ENCODE data around the gene DLL4.

DNA sequence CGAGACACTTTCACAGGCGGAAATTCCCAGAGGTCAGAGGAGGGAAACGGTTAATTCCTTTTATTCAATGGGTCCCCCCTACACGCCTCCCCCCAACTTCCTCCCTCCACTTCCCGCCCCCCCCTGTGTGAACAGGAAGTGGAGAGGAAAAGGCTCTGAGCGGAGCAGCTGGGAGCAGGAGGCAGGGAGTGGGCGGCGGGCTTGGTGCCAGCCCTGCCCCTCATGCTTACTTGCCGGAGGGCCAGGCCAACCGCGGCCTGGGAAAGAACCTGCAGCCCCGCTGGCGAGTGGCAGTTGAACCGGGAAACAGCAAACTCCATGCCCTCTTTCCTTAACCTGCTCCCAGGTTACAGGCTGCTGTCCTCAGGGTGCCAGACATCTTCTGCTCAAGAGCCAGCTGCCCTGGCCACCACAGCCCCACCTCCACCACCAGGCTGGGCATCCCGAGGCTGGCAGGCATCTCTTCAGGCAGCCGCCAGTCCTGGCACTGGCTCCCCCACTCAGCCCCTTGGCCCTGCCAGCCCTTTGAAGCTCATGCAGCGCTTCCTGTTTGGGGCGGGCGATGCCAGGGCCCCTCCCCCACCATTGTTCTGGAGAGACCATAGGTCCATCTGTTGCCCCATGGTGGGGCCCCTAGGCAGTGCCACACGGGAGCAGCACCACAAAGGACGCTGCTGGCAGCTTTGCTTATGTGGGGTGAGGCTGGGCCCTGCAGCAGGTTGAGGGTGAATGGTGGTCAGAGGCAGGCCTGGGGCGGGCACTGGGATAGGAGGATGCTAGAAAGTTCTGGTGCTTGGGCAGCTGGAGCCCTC, 21.9 kb upstream of the DLL4 start:
- TF ChIP-seq POLR2AphosphoS5 (IDR thresholded peaks at IDR 0.05) (no peak), POLR2A (IDR thresholded peaks at IDR 0.05) (no peak)

All from breast epithelium (tissue), 3 donors.